ENCODE results near the gene PAPLN. TPM values are rescaled to one million over a fixed set of nuclear protein-coding genes. Genes with fewer than 3 reads are reported as not detected.

PAPLN gene
- total RNA-seq, 1 experiment from 2014 or later = 9.6 TPM

- TF ChIP-seq TCF7L2 (IDR thresholded peaks at IDR 0.05; ENCODE audit: borderline replicate concordance, extremely low read depth, insufficient read depth, insufficient read length) = no peak
- TF ChIP-seq SIN3A (IDR thresholded peaks at IDR 0.05; ENCODE audit: low read depth) = no peak
- TF ChIP-seq EGR1 (IDR thresholded peaks at IDR 0.05; ENCODE audit: low read depth) = no peak
- no peak for TF ChIP-seq EZH2phosphoT487 (IDR thresholded peaks at IDR 0.05; ENCODE audit: borderline replicate concordance)
Measured at GRCh38 chr14:73250781-73251500, 13.6 kb downstream of the PAPLN start (continued).

- no peak for TF ChIP-seq EGR1 (IDR thresholded peaks at IDR 0.05; ENCODE audit: low read depth)
- no peak for TF ChIP-seq TCF7L2 (IDR thresholded peaks at IDR 0.05; ENCODE audit: borderline replicate concordance, extremely low read depth, insufficient read depth, insufficient read length)
- no peak for TF ChIP-seq EZH2phosphoT487 (IDR thresholded peaks at IDR 0.05; ENCODE audit: borderline replicate concordance)
- TF ChIP-seq YY1 (IDR thresholded peaks at IDR 0.05; ENCODE audit: extremely low read depth, insufficient replicate concordance, low read depth, low read length) = no peak
- CTCF ChIA-PET = no interaction called here
- no TSS peak for BruUV-seq (replicated peaks)
Measured at GRCh38 chr14:73251516-73252215, 14.4 kb downstream of the PAPLN start.

More at GRCh38 chr14:73251516-73252215, 14.4 kb downstream of the PAPLN start:
- intact Hi-C loops (cut with micrococcal nuclease) = no loop called here
- Histone ChIP-seq H3K9ac (ENCODE audit: low read length) (no peak overlapping the region), H3K4me3 (replicated peaks in 1 of 2; ENCODE audit: low read depth in 1 of 2, low read length in 2 of 2) (no peak overlapping the region), H2AFZ (ENCODE audit: low read depth, low read length, poor library complexity, severe bottlenecking) (no peak overlapping the region), H3K79me2 (ENCODE audit: insufficient read depth, low read length) (no peaks in the 10 kb centered on the region), H3K27me3 (ENCODE audit: insufficient read depth, low read length) (no peaks in the 10 kb centered on the region), H3K4me2 (ENCODE audit: low read length) (no peak overlapping the region), H3K36me3 (ENCODE audit: control insufficient read depth in 1 of 2, insufficient read depth in 2 of 2, low read length in 2 of 2) (no peaks in the 10 kb centered on the region; a peak in 1 of 4 replicates), H3K9me3 (ENCODE audit: control insufficient read depth in 1 of 2, insufficient read depth in 1 of 2, low read depth in 1 of 2, low read length in 2 of 2) (no peaks in the 10 kb centered on the region), H4K20me1 (ENCODE audit: insufficient read depth) (no peaks in the 10 kb centered on the region), H3K27ac (ENCODE audit: low read depth, low read length) (no peak overlapping the region), H3K9me2 (ENCODE audit: insufficient read depth) (no peaks in the 10 kb centered on the region), H3K4me1 (ENCODE audit: control insufficient read depth in 1 of 2, insufficient read depth in 2 of 2, low read length in 2 of 2) (no peaks in the 10 kb centered on the region)
- no peak for DNase-seq (ENCODE audit: low read depth, low spot score)
- POLR2A ChIA-PET = no interaction called here
- no peak for ATAC-seq
- RAD21 ChIA-PET (ENCODE audit: low non-redundant PET in 1 of 2, low total read pairs in 2 of 2, uncharacterized antibody in 2 of 2, unreplicated experiment in 2 of 2) = no interaction called here
